Chondrocyte (in vitro differentiated cells): Measurements from ENCODE around the gene PPP2R5E. TPM values are rescaled to one million over a fixed set of nuclear protein-coding genes. Genes with fewer than 3 reads are reported as not detected.
A peak's percentile ranks its signal among the peaks of the same experiment; 100 is the strongest.
"Not testable (repeated sequence)": the region's sequence is repeated elsewhere in the genome, so short reads cannot be mapped to it uniquely, and the experiment has no call there.

Experiments used
- DNase-seq: peaks from one replicate; pipeline ENCODE4 v3.0.0; 2021; ENCODE audit warnings: mixed read lengths, low spot score
- H3K27ac Mint-ChIP-seq: one replicate; pipeline ENCODE4 v1.8.0; 2021; ENCODE audit warnings: mild to moderate bottlenecking, moderate library complexity, mixed read lengths; ENCODE audit not compliant: unreplicated experiment
- H3K27me3 Mint-ChIP-seq: 2 replicates; pipeline ENCODE4 v1.8.0; 2021; ENCODE audit warnings: low read depth, mixed read lengths
- H3K36me3 Mint-ChIP-seq: 2 replicates; pipeline ENCODE4 v1.8.0; 2021; ENCODE audit warnings: low read depth, mixed read lengths
- H3K4me1 Mint-ChIP-seq: 2 replicates; pipeline ENCODE4 v1.8.0; 2021; ENCODE audit warnings: low read depth, mild to moderate bottlenecking, mixed read lengths
- H3K4me3 Mint-ChIP-seq: one replicate; pipeline ENCODE4 v1.8.0; 2021; ENCODE audit warnings: mild to moderate bottlenecking, moderate library complexity, mixed read lengths; ENCODE audit not compliant: unreplicated experiment
- H3K9me3 Mint-ChIP-seq: 2 replicates; pipeline ENCODE4 v1.8.0; 2021; ENCODE audit warnings: low read depth, mixed read lengths
- CTCF ChIP-seq: fragments of 200-600 bp; sonication (generic); IDR thresholded peaks from 2 replicates; pipeline ENCODE4 v1.5.0; 2021; ENCODE audit warnings: antibody characterized with exemption, mild to moderate bottlenecking, moderate library complexity
- total RNA-seq: library from RNA; stranded (reverse); gene quantifications from 3 replicates; pipeline ENCODE4 v1.2.1, GENCODE V29; 2021

The PPP2R5E gene
- total RNA-seq, 1 donor from 2014 or later: 43.3 TPM

GRCh38 chr14:63542231-63542999 is 762 bp downstream of the PPP2R5E start:
- Mint-ChIP-seq H3K4me3 (peak overlapping the region; percentile 90), H3K36me3 (peaks cover 14% of the 10 kb centered on the region), H3K4me1 (peaks cover 29% of the 10 kb centered on the region), H3K9me3 (no peaks in the 10 kb centered on the region), H3K27me3 (no peaks in the 10 kb centered on the region), H3K27ac (peak overlapping the region; percentile 84)
- TF ChIP-seq CTCF: no peak
- no peak for DNase-seq

GRCh38 chr14:63535918-63536317 is 7.3 kb downstream of the PPP2R5E start:
- Mint-ChIP-seq H3K36me3 (peaks cover 23% of the 10 kb centered on the region), H3K4me3 (no peak overlapping the region), H3K27me3 (no peaks in the 10 kb centered on the region), H3K4me1 (peaks cover 7% of the 10 kb centered on the region), H3K9me3 (no peaks in the 10 kb centered on the region), H3K27ac (no peak overlapping the region)
- DNase-seq: no peak
- TF ChIP-seq CTCF: no peak

GRCh38 chr14:63533474-63533873 is 9.7 kb downstream of the PPP2R5E start:
- no peak overlapping the region for H3K4me3 Mint-ChIP-seq
- H3K27ac Mint-ChIP-seq: no peak overlapping the region
- no peak for DNase-seq
- no peak for TF ChIP-seq CTCF
- H3K9me3 Mint-ChIP-seq: no peaks in the 10 kb centered on the region
- H3K27me3 Mint-ChIP-seq: no peaks in the 10 kb centered on the region
- H3K4me1 Mint-ChIP-seq: no peaks in the 10 kb centered on the region
- H3K36me3 Mint-ChIP-seq: peaks cover 14% of the 10 kb centered on the region

GRCh38 chr14:63524537-63525155 is 18.5 kb downstream of the PPP2R5E start:
- Mint-ChIP-seq H3K4me1 (peaks cover 17% of the 10 kb centered on the region), H3K9me3 (no peaks in the 10 kb centered on the region), H3K27ac (peak overlapping the region; percentile 4), H3K36me3 (peaks cover 2% of the 10 kb centered on the region), H3K4me3 (no peak overlapping the region), H3K27me3 (no peaks in the 10 kb centered on the region)
- DNase-seq: no peak
- TF ChIP-seq CTCF: no peak

GRCh38 chr14:63523735-63524426 is 19.3 kb downstream of the PPP2R5E start:
- Mint-ChIP-seq H3K36me3 (peaks cover 2% of the 10 kb centered on the region), H3K9me3 (no peaks in the 10 kb centered on the region), H3K4me3 (no peak overlapping the region), H3K27me3 (no peaks in the 10 kb centered on the region), H3K27ac (no peak overlapping the region), H3K4me1 (peaks cover 17% of the 10 kb centered on the region)
- DNase-seq: no peak
- no peak for TF ChIP-seq CTCF

- not testable (repeated sequence) for DNase-seq, H3K36me3 Mint-ChIP-seq, H3K9me3 Mint-ChIP-seq
Measured at GRCh38 chr14:63522511-63522910, 20.7 kb downstream of the PPP2R5E start.

More at GRCh38 chr14:63522511-63522910, 20.7 kb downstream of the PPP2R5E start:
- H3K27me3 Mint-ChIP-seq, H3K27ac Mint-ChIP-seq, H3K4me3 Mint-ChIP-seq: not testable (repeated sequence)
- peaks cover 21% of the 10 kb centered on the region for H3K4me1 Mint-ChIP-seq
